ENCODE results near the gene CACNA1B.

DNA sequence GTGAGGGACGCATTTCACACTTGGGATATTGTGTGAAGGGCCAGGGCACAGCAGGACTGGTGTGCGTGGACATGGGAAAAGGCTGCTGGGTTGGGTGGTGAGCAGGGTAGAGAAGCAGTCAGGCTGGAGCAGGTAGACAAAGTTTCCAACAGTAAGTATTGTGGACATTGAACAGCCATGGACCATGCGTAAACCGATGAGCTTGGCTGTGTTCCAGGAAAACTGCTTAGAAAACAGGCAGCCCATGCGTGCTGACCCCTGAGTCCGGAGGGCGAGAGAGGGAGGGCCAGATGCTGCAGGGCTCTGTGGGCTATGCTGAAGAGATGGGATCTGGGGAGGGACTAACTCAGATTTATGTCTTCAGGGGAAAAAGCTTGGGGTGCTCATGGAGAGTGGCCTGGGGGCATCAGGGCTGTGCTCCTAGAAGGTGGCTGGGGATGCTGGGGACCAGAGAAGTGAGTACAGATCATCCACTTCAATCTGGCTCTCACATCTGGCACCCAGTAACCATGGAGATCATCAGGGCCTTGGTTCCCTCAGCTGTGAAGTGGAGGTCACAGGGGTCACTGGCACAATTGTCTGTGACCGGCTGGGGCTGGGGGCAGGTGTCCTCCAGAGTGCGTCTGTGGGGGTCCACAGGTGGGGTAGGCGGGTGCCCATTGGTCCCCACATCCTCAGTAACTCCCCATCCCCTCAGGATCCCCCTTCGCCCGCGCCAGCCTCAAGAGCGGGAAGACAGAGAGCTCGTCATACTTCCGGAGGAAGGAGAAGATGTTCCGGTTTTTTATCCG, 93.3 kb downstream of the CACNA1B start:
- TF ChIP-seq CTCF (IDR thresholded peaks at IDR 0.05), result no peak
- TF ChIP-seq POLR2A (IDR thresholded peaks at IDR 0.05), result no peak
